Skin of body (tissue), 2 donors: ENCODE measurements around the gene PACRG. TPM values are rescaled to one million over a fixed set of nuclear protein-coding genes. Genes with fewer than 3 reads are reported as not detected.
A peak's percentile ranks its signal among the peaks of the same experiment; 100 is the strongest.
"Not testable (repeated sequence)": the region's sequence is repeated elsewhere in the genome, so short reads cannot be mapped to it uniquely, and the experiment has no call there.

ENCODE experiments used
- DNase-seq: peaks from one replicate; lab custom pipeline; 2025; lab: John Stamatoyannopoulos, UW
- total RNA-seq: library from RNA; depleted of rRNA; stranded (reverse); fragments of >200 nt; gene quantifications from one replicate; pipeline ENCODE4 v1.2.3, GENCODE V29; 2014

Gene PACRG
- total RNA-seq, 1 donor from 2014 or later: 5.5 TPM

DNA sequence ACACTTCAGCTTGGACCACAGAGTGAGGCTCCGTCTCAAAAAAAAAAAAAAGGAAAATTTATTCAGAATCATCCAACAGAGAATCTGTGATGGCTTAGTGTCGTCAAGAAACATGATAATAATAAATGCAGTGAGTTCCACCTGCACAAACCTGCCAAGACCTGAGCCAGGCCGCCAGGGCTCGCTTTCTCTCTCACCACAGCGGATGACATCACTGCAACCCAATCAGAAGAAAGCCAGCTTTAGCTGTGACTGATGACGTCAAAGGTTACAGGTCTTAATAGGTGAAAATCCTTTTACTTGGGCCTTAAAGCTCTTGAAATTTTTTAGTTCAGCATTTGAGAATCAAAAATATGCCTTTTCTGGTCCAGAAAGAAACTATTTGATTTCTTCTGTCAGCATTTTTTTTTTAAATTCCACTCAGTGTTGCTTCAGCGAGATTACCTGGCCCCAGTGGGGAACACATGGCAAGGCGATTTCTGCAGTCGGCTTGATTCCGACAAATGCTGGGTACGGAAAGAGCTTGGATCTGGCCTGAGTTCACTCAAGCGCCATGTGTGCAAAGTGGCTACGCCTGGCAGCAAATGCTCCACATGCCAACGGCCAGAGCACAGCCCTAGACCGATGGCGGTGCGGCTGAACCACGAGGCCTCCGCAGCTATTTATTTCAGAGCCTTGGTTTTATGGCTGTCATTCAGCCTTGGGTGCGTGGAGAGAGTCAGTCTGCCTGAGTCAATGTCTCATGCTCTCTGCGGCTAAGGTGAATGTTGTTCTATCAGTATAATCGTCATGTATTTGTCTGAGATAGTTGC lies 581.1 kb downstream of the PACRG start:
- no peak for DNase-seq

GRCh38 chr6:163309491-163310026 lies 581.8 kb downstream of the PACRG start:
- DNase-seq: no peak

- no peak for DNase-seq
Observed at GRCh38 chr6:163310096-163310972, 582.6 kb downstream of the PACRG start.

GRCh38 chr6:163310973-163311383 lies 583.2 kb downstream of the PACRG start:
- no peak for DNase-seq

GRCh38 chr6:163311830-163312229 lies 584.1 kb downstream of the PACRG start:
- DNase-seq: no peak

DNA sequence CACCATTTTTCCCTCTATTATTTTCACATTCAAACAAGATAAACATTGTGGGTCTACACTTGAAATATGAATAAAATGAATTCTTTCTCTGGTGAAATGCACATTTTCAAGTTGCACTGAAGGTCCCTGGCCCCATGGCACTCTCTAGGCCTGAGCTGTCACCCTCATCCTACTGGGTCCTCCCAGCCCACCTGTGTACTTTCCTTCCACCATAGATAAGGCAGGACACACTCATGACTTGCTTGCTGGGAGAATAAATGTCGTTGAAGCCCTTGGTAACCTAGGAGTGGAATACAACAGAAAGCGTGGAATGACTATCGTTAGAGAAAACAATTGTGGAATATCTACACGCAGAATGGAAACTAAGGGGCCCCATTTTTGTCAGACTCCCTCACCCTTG lies 585.8 kb downstream of the PACRG start:
- no peak for DNase-seq

DNA sequence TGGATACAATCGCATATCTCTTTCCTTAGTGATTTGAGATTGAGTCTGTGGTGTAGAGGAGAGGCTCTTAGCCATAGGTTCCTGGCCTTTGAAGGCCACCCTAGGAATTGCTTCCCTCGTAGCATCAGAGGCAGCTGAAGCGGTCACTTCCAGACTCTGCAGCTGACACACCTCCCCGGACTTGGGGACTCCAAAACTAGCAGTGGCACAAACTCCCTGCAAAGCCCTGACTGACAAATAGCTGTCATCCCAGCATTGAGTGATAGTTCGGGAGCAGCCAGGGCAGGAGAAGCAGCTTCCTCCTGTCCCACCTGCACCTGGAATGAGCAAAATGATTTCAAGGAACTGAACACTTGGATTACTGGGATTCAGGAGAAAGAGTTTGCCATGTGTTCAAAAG lies 586.2 kb downstream of the PACRG start:
- DNase-seq: no peak

- DNase-seq: no peak
Observed at GRCh38 chr6:163314791-163315470, 587.2 kb downstream of the PACRG start.

DNA sequence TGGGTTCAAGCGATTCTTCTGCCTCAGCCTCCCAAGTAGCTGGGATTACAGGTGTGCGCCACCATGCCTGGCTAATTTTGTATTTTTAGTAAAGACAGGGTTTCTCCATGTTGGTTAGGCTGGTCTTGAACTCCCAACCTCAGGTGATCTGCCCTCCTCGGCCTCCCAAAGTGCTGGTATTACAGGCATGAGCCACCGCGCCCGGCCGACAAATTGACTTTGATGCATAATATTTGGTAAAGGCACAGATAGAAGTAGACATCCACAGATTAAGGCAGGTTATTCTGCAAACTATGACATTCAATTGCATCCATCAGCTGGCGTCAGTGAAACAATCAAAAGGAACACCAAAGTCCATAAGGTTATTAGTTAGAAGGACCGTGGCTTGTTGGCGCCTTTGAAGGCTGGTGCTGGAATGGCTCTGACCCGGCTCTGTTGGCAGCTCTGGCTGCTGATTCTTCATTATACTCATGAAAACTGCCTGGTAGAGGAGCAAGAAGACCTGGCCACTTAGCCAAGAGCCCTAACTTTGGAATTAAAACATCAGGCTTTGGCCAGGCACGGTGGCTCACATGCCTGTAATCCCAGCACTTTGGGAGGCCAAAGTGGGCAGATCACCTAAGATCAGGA lies 589.2 kb downstream of the PACRG start:
- DNase-seq: not testable (repeated sequence)

GRCh38 chr6:163318071-163318786 lies 590.5 kb downstream of the PACRG start:
- no peak for DNase-seq

GRCh38 chr6:163319609-163320366 lies 592.0 kb downstream of the PACRG start:
- no peak for DNase-seq

DNA sequence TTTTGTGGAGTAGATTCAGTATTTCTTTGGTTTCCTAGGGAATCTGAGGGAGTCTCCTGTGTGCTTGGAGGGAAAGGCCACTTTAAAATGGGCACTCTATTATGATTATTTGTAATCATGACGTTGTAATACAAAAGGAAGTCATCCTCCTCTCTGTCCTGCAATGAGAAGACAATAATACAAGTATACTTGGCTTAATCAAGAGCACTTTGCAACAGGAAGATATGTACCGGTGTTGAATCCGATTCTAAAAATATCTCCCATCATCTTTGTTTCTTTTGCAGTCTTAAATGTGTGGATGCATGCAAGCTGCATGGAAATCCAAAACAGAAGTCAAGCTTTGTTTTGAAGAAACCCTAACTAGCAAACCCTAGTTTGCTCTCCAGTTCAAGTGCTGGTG lies 592.6 kb downstream of the PACRG start:
- DNase-seq: no peak

- no peak for DNase-seq
Observed at GRCh38 chr6:163320804-163321203, 593.0 kb downstream of the PACRG start.

DNA sequence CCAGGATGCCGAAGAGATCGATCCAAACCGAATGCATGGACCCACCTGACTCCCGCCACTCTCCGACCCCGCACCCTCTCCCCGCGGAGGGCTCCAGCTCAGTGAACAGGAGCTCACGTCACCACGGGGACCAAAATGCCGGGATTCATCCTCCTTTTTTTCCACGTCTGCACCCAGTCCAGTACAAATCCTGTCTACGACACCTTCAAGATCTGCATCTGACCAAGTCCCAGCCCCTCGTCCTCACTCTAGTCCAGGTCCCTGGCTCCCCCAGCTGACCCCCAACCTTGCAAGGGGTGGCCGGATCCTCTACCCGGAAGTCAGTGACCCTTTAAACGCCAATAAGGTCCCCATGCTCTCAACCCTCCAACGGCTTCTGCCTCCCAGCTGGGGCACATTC lies 593.9 kb downstream of the PACRG start:
- no peak for DNase-seq

DNA sequence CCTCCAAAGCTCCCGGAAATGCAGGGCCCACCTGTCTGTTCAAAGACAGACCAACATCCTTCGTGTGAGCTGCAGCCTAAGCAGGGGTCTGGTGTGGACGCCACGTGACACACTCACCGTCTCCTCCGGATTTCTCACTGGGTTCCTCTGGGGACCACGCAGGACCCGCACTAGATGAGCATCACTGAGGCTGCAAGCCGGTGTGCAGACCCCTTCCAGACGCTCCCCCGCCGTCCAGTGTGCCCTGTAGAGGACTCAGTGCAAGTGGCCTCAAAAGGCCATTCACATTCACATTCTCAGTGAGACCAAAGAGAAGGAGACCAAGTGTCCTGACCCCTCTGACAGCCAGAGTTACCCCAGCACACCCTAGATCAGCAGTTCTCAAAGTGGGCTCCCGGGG lies 595.5 kb downstream of the PACRG start:
- DNase-seq: no peak

DNA sequence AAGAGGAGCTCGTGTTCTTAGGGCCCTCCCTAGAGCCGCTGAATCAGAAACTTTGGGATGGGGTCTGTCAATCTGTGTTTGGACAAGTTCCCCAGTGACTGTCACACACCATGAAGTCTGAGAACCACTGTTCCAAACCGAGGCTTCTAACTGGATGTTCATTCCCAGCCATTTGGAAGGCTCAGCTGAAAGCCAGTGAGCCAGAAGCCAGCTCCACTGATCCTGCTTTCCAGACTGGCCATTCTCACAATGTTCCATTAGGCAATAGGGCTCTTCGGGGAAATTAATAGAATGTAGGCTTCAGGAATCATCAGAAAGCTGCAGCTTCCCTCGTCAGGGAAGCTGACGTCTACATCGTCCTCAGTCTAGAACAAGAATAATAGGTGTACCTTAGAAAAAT lies 595.9 kb downstream of the PACRG start:
- no peak for DNase-seq

DNA sequence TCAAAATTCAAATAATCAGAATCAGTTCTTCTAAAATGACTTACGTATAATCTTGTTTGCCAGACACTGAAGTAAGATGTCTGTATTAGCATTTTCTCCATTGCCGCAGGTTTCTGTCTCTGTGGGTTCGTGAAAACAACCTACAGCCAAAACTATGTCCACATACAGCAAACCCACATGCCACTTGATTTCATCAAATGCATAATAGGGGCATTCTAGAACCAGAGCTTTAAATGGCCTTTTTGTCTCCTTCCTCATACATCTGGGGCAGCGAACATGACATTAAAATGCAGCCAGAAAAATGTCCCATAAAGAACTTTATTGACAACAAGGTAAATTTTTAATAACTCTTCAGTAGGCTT lies 596.5 kb downstream of the PACRG start:
- no peak for DNase-seq

GRCh38 chr6:163324688-163325389 lies 597.1 kb downstream of the PACRG start:
- peak; percentile 58 for DNase-seq

- no peak for DNase-seq
Observed at GRCh38 chr6:163325390-163325784, 597.6 kb downstream of the PACRG start.
